Measurements from ENCODE around the gene JOSD2.

The JOSD2 gene

DNA sequence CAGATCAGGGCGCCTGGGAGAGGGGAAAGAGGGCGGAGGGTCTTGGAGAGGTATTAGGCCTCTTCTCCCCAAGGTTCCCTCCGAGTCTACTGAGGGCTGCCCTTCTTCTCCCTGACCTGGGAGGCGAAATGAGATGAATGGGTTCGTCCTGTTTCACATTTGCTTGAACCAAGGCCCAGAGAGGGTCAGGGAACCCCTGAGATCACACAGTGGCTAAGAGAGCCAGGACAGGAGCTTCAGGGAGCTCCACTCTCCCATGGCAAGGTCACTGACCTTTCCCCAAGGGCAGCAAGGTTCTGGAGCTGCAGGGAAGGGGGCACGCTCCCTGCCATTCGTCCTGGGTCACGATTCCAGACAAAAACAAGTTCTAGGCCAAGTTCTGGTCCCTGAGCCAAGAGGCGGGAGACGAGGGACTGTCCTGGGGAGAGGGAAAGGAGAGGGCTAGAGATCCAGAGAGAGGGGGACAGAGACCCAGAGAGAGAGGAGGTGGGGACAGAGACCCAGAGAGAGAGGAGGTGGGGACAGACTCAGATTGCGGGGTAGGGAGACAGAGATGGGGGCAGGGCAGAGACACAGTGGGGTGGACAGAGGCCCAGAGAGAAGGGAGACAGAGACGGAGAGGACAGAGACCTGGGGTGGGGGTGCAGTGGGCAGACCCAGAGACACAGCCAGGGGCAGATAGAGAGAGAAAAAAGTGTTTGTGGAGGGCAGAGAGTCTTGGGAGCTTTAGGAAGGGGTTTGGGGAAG, 2.2 kb upstream of the JOSD2 start:
- DNase-seq, result no peak

DNA sequence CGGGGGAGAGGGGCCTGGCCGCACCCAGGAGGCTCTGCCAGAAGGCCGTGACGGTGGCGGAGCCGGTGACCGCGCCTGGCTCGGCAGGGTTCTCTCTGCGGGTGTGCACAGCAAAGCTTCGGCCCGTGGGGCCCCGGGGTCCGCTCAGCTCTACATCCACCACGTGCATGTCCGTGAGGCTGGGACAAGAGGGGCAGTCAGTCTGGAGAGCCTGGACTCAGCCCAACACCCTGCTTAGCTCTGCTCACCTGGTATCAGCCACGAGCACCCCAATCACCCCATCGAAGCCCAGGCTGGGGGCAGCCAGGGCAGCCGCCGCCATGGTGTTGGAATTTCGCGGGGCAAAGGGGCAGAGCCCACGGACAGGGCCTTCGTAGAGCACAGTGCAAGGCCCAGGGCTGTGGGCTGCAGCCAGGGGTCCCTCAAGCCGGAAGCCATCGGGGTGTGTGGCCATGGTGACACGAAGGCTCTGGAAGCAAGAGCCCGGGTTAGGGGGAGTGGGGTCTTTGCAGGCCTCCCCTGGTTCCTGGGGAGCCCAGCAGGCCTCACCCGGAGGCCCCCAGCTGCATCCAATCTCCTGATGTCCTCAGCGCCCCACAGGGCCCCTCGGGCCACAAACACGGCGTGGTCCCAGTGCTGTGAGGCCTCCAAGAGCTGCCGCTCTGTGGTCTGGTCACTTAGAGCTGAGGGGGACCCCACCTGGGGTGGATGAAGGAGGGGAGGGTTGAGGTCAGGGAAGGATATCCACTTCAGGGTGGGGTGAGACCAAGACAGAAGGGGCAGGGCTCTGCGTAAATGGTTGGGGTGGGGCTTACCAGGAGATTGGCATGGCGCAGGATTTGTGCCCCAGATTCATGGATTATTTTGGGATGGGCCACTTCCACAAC, 1.4 kb upstream of the JOSD2 start:
- peak; percentile 16 for DNase-seq

DNA sequence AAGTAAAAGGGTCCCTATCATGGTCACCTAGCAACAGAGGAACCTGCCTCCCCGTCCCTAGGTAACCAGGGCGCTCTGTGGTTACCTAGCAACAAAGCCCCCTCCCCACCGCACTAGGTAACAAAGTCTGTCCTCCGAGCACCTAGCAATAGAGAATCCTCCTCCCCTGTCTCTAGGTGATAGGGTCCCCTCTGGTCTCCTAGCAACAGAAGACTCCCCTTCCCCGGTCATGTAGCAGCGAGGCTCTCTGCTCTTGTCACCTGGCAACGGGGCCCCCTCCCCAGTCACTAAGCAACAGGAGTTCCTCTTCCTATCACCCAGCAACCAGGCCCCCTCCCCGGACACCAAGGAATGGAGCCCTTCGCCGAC, 307 bp downstream of the JOSD2 start:
- DNase-seq, result peak; percentile 97

GRCh38 chr19:50510121-50510670, 795 bp downstream of the JOSD2 start:
- DNase-seq, result no peak

DNA sequence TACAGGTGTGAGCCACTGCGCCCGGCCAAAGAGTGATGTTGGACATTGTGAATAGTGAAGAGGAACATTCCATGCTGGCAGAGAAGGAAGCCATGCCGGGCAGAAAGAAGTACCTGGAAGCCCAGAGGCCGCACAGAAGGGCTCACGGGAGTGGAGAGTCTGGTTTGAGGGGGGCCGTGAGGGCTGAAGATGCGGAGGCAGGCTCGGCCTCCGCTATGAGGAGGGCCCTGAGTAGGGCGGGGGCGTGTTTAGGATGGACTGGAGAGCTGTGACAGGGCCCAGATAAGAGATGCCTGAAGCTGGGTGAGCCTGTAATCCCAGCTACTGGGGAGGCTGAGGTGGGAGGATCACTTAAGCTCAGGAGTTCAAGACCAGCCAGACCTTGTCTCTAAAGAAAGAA, 1.6 kb downstream of the JOSD2 start:
- DNase-seq, result no peak

- DNase-seq, result no peak
Observed at GRCh38 chr19:50508843-50509190, 2.2 kb downstream of the JOSD2 start.

GRCh38 chr19:50507376-50507775, 3.6 kb downstream of the JOSD2 start:
- no peak for DNase-seq

DNA sequence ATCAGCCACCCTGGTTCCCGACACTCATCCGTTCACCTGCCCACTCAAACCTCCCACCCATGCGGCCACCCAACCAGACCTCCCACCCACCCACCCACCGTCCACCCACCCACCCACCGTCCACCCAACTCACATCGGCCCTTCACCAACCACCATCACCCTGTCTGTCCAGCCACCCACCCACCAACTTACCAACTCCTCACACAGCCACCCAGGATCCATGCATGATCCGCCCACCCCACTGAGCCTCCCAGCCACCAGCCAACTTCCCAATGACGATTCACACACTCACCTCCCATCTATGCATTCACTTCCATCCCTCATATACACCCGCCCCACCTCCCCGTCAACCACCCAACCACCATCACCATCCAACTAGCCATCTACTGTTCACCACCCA, 4.3 kb downstream of the JOSD2 start:
- no peak for DNase-seq

- no peak for DNase-seq
Observed at GRCh38 chr19:50505856-50506611, 5.0 kb downstream of the JOSD2 start.

DNA sequence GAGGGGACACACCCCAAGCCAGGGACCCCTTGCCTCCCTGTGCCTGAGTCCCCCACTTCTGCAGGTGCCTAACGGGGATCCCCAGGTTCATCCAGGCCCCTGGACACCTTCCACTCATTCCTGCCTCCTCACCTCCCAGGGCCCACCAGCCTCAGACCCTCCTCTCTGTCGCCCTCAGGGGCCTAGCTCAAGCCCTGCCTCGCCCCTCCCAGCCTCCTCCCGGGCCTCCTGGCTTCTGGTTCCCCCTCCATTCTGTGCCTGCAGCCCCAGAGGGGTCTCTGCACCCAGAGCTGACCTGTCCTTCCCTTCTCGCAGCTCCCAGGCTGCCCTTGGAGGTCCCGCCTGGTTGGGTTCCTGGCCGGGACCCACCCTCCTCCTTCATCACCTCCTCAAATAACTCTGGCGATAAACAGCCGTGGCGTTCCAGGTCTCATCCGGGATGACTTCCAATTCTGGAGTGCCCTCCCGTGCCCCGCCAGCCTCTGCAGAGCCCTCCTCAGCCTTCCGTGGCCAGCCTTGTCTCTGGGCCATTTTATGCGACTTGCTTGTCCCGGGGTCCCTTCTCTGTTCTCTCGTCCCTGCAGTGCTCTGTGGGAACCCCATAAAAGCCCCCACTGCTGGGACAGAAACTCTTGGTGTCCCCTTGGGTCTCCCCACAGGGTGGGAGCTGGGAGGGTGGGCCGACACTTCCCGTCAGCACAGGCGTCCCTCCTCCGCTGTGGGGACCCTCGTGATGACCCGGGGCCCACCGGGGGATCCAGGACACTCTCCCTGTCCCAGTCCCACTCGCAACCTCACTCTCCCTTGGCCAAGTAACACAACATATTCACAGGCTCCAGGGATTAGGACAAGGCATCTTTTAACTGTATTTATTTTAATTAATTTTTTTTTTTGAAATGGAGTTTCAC, 9.2 kb downstream of the JOSD2 start:
- DNase-seq, result no peak

DNA sequence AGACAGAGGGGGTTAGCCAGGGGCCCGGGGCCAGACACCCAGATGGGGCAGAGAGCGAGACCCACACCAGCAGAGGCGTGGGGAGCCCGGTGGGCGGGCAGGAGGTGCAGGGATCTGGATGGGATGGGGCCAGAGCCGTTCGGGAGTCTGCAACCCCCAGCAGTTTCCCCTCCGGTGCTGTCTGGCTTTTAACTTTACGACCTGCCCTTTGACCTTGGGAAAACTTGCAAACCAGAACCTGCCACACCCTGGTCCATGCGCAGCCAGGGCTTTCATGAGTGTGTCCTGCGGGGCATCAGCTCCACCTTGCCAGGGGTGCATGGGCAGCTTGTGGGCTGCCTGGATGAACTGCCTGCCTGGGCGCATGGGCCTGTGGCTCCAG, 9.8 kb downstream of the JOSD2 start:
- DNase-seq, result no peak

- no peak for DNase-seq
Observed at GRCh38 chr19:50500753-50501151, 10.2 kb downstream of the JOSD2 start.

- peak; percentile 82 for DNase-seq
Observed at GRCh38 chr19:50500060-50500752, 10.8 kb downstream of the JOSD2 start.

DNA sequence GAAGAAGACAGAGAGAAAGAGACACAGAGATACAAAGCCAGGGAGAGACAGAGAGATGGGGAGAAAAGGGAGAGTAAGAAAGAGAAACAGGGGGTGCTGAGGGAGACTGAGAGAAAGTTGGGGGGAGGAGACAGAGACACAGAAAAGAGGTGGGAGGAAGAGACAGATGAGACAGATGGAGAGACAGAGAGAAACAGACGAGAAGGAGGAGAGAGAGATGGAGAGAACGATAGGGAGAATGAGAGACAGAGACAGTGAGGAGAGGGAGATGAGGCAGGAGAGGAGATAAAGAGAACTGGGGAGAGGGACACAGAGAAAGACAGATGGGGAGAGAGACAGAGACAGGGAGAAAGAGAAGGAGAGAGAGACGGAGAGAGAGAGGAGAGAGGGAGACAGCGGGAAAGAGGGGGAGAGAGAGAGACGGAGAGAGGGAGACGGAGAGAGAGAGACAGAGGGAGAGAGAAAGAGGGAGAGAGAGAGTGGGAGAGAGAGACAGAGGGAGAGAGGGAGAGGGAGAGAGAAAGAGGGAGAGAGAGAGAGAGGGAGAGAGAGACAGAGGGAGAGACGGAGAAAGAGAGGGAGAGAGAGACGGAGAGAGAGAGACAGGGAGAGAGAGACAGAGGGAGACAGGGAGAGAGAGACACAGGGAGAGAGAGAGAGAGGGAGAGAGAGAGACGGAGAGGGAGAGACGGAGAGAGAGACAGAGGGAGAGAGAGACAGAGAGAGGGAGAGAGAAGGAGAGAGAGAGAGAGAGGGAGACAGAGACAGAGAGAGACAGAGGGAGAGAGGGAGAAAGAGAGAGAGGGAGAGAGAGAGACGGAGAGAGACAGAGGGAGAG, 12.6 kb downstream of the JOSD2 start:
- no peak for DNase-seq

GRCh38 chr19:50497022-50497405, 14.0 kb downstream of the JOSD2 start:
- DNase-seq, result no peak

- DNase-seq, result no peak
Observed at GRCh38 chr19:50496189-50497021, 14.6 kb downstream of the JOSD2 start.

- no peak for DNase-seq
Observed at GRCh38 chr19:50495020-50495531, 15.9 kb downstream of the JOSD2 start.

- no peak for DNase-seq
Observed at GRCh38 chr19:50494186-50495019, 16.6 kb downstream of the JOSD2 start.

DNA sequence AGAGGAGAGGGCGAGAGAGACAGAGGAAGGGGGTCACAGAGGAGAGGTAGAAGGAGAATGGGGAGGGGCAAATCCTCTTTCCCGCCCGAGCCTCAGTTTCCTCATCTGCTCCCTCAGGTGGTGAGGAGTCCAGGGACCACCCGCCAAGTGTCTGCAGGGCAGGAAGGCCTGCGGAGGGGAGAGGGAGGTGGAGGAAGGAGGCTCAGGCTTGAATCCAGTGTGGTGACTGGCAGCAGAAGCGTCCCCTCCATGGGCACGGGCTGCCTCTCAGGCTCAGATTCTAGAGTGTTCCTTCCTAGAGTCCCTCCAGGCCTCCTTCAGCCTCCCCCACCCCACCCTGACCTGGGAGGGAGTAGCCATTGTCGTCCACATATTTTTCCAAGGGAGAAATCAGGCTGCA, 17.8 kb downstream of the JOSD2 start:
- no peak for DNase-seq
